Measurements from ENCODE around the gene EYA3. TPM values are rescaled to one million over a fixed set of nuclear protein-coding genes. Genes with fewer than 3 reads are reported as not detected.

The EYA3 gene
- total and polyA plus RNA-seq, 2 of the 4 experiments (the other 2 are of a cell fraction), result 9.1 to 17.6 TPM

DNA sequence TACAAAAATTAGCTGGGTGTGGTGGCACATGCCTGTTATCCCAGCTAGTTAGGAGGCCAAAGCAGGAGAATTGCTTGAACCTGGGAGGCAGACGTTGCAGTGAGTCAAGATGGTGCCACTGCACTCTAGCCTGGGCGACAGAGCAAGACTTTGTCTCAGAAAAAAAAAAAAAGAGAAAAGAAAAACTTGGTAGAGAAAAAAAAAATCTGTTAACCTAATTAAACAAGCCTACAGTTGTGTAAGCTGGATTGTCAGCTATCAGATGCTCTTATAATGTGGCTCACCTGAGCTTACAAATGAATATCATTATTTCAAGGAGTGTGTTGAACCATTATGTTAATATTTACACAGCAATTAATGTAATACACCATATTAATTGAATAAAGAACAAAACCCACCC, 26.4 kb upstream of the EYA3 start:
- no peak overlapping the region for H3K4ac ChIP-seq (ENCODE audit: low read depth, low read length)
- no peak overlapping the region for H3K18ac ChIP-seq (ENCODE audit: low read depth, low read length)
- ChIA-PET POLR2A (ENCODE audit: unreplicated experiment) (interaction anchor here (0.6 kb wide), 1 partner anchor 632 kb away, joined by 6 read pairs; no protein-coding TSS in a partner anchor), CTCF (no interaction called here)
- no CpG with 5 or more reads among the region's 2 CpGs for WGBS, 2 experiments (ENCODE audit: extremely low coverage in 2 of 2, insufficient read length in 1 of 2)
- no peaks in the 10 kb centered on the region for H3K27me3 ChIP-seq (ENCODE audit: control insufficient read depth, insufficient read depth, low read length)
- H3K9ac ChIP-seq (ENCODE audit: low read depth, low read length), result no peak overlapping the region
- no peak for ATAC-seq (ENCODE audit: low read depth)
- no peak overlapping the region for H2BK15ac ChIP-seq (ENCODE audit: low read depth, low read length)
- in situ Hi-C loops (cut with MboI; ENCODE audit: low sequenced_read_pairs) (no loop called here), dilution Hi-C loops (cut with HindIII; ENCODE audit: low sequenced_read_pairs, unreplicated experiment) (no loop called here), intact Hi-C loops (cut with micrococcal nuclease) (no loop called here)
- H2AFZ ChIP-seq (replicated peaks; ENCODE audit: low read length, poor library complexity), result no peak overlapping the region
- no peak overlapping the region for H2AK9ac ChIP-seq (replicated peaks; ENCODE audit: low read depth, low read length, poor library complexity)
- no peak overlapping the region; a peak in 2 of 4 replicates for H4K8ac ChIP-seq (ENCODE audit: low read depth in 2 of 2, low read length in 2 of 2)
- H3K56ac ChIP-seq (ENCODE audit: extremely low read depth, insufficient read depth, low read length), result no peak overlapping the region
- H3K9me1 ChIP-seq (ENCODE audit: insufficient read depth, low read length), result peaks cover 6% of the 10 kb centered on the region
- no peak overlapping the region for H3K23ac ChIP-seq (ENCODE audit: low read depth, low read length)
- no TSS peak for BruUV-seq (replicated peaks)
- H2BK20ac ChIP-seq (ENCODE audit: low read depth, low read length), result no peak overlapping the region
- no peak overlapping the region for H3K14ac ChIP-seq (replicated peaks; ENCODE audit: low read depth, low read length)
- no peak overlapping the region for H2BK5ac ChIP-seq (ENCODE audit: low read depth, low read length, poor library complexity, severe bottlenecking)
- no peak overlapping the region for H4K5ac ChIP-seq (ENCODE audit: low read depth, low read length)
- TF ChIP-seq, protein P1, sequence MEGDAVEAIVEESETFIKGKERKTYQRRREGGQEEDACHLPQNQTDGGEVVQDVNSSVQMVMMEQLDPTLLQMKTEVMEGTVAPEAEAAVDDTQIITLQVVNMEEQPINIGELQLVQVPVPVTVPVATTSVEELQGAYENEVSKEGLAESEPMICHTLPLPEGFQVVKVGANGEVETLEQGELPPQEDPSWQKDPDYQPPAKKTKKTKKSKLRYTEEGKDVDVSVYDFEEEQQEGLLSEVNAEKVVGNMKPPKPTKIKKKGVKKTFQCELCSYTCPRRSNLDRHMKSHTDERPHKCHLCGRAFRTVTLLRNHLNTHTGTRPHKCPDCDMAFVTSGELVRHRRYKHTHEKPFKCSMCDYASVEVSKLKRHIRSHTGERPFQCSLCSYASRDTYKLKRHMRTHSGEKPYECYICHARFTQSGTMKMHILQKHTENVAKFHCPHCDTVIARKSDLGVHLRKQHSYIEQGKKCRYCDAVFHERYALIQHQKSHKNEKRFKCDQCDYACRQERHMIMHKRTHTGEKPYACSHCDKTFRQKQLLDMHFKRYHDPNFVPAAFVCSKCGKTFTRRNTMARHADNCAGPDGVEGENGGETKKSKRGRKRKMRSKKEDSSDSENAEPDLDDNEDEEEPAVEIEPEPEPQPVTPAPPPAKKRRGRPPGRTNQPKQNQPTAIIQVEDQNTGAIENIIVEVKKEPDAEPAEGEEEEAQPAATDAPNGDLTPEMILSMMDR (conservative IDR thresholded peaks at IDR 0.05; ENCODE audit: low read depth, low read length), result no peak
- no peak for TF ChIP-seq POLR2A (IDR thresholded peaks at IDR 0.05; ENCODE audit: low read depth, low read length)
- TF ChIP-seq MAFK (IDR thresholded peaks at IDR 0.05; ENCODE audit: low read depth, low read length), result no peak
- TF ChIP-seq SMC3 (IDR thresholded peaks at IDR 0.05; ENCODE audit: low read depth, low read length), result no peak
- TF ChIP-seq, protein P2, sequence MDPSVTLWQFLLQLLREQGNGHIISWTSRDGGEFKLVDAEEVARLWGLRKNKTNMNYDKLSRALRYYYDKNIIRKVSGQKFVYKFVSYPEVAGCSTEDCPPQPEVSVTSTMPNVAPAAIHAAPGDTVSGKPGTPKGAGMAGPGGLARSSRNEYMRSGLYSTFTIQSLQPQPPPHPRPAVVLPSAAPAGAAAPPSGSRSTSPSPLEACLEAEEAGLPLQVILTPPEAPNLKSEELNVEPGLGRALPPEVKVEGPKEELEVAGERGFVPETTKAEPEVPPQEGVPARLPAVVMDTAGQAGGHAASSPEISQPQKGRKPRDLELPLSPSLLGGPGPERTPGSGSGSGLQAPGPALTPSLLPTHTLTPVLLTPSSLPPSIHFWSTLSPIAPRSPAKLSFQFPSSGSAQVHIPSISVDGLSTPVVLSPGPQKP (IDR thresholded peaks at IDR 0.05; ENCODE audit: borderline replicate concordance, low read depth, low read length), result no peak
- no peak for TF ChIP-seq NFE2L2 (IDR thresholded peaks at IDR 0.05; ENCODE audit: low read depth, low read length)
- no peak for TF ChIP-seq RAD21 (IDR thresholded peaks at IDR 0.05; ENCODE audit: low read length)
- no peak for TF ChIP-seq FOS (IDR thresholded peaks at IDR 0.05; ENCODE audit: low read depth, low read length)
- no peak overlapping the region for H3K27ac ChIP-seq (ENCODE audit: insufficient read depth, low read length)
- H4K91ac ChIP-seq (ENCODE audit: insufficient read depth, low read depth, low read length), result no peak overlapping the region
- no peaks in the 10 kb centered on the region for H3K36me3 ChIP-seq (ENCODE audit: control insufficient read depth, insufficient read depth, low read length)
- no peak for DNase-seq
- H2AK5ac ChIP-seq (ENCODE audit: low read depth, low read length), result no peak overlapping the region
- H3K9me3 ChIP-seq (ENCODE audit: control insufficient read depth, insufficient read depth, low read length), result no peaks in the 10 kb centered on the region
- H3K4me1 ChIP-seq (ENCODE audit: control insufficient read depth, insufficient read depth, low read length), result peaks cover 5% of the 10 kb centered on the region; the same call in 1 of the 2 replicates
- no peak overlapping the region for H3K4me3 ChIP-seq (ENCODE audit: insufficient read depth, low read depth, low read length)
- no peaks in the 10 kb centered on the region for H4K20me1 ChIP-seq (ENCODE audit: insufficient read depth, low read length)
- no peaks in the 10 kb centered on the region for H3K79me1 ChIP-seq (ENCODE audit: low read depth in 1 of 2, low read length in 2 of 2)
- no peak overlapping the region for H2BK120ac ChIP-seq (ENCODE audit: low read depth, low read length)
- H3K4me2 ChIP-seq (ENCODE audit: low read depth, low read length), result no peak overlapping the region

Measured in IMR-90 (cell line).